ENCODE measurements around the gene TMC2. TPM values are rescaled to one million over a fixed set of nuclear protein-coding genes. Genes with fewer than 3 reads are reported as not detected.

The TMC2 gene
- polyA plus RNA-seq, 1 of the 3 experiments (the other 2 are of a cell fraction): not detected

- H3K4me3 ChIP-seq (ENCODE audit: low read depth in 2 of 2, low read length in 1 of 2): no peak overlapping the region
- WGBS (ENCODE audit: low lambda C conversion rate): 97% methylated on average over 4 of the region's 4 CpGs
- H2AFZ ChIP-seq (ENCODE audit: low read depth): no peak overlapping the region
- H3K27me3 ChIP-seq (ENCODE audit: insufficient read depth): no peaks in the 10 kb centered on the region
- H4K20me1 ChIP-seq (ENCODE audit: insufficient read depth): no peaks in the 10 kb centered on the region
- peaks cover 0 to 5% of the 10 kb centered on the region in 2 experiments; a peak in 1 of 4 replicates for H3K4me1 ChIP-seq (ENCODE audit: control insufficient read depth in 1 of 2, insufficient read depth in 2 of 2, low read depth in 1 of 2, low read length in 1 of 2)
- DNase-seq: no peak
- H3K9ac ChIP-seq: no peak overlapping the region
- no peak overlapping the region for H3K4me2 ChIP-seq
- TF ChIP-seq SMC3 (IDR thresholded peaks at IDR 0.05; ENCODE audit: low read depth, low read length): no peak
- no peak for TF ChIP-seq TCF12 (IDR thresholded peaks at IDR 0.05)
- TF ChIP-seq ZBTB33 (IDR thresholded peaks at IDR 0.05; ENCODE audit: borderline replicate concordance, low read depth): no peak
- no peak for TF ChIP-seq TAF1 (IDR thresholded peaks at IDR 0.05; ENCODE audit: borderline replicate concordance, low read depth, low read length)
- no peak for TF ChIP-seq GATA2 (CRISPR knock-in tag; IDR thresholded peaks at IDR 0.05)
- no peak for TF ChIP-seq NRF1 (IDR thresholded peaks at IDR 0.05; ENCODE audit: low read depth, low read length)
- TF ChIP-seq MEF2A (IDR thresholded peaks at IDR 0.05; ENCODE audit: borderline replicate concordance, low read depth): no peak
- no peak for TF ChIP-seq POLR2AphosphoS5 (IDR thresholded peaks at IDR 0.05; ENCODE audit: low read depth, low read length)
- TF ChIP-seq PBX3 (IDR thresholded peaks at IDR 0.05): no peak
- TF ChIP-seq FOXJ3 (CRISPR knock-in tag; IDR thresholded peaks at IDR 0.05): no peak
- TF ChIP-seq ELF1 (IDR thresholded peaks at IDR 0.05): no peak
- TF ChIP-seq TEAD4 (IDR thresholded peaks at IDR 0.05; ENCODE audit: borderline replicate concordance, insufficient read depth): no peak
- no peak for TF ChIP-seq RAD21 (IDR thresholded peaks at IDR 0.05; ENCODE audit: low read length)
- no peak for TF ChIP-seq USF1 (IDR thresholded peaks at IDR 0.05; ENCODE audit: borderline replicate concordance, low read depth)
- no peaks in the 10 kb centered on the region for H3F3A ChIP-seq (replicated peaks; ENCODE audit: insufficient read depth)
- H3K27ac ChIP-seq (ENCODE audit: low read depth in 2 of 2, low read length in 1 of 2): no peak overlapping the region
- no peaks in the 10 kb centered on the region for H3K9me2 ChIP-seq
- no peaks in the 10 kb centered on the region for H3K79me2 ChIP-seq (ENCODE audit: insufficient read depth)
- H3K36me3 ChIP-seq (replicated peaks in 1 of 2; ENCODE audit: control insufficient read depth in 1 of 2, insufficient read depth in 2 of 2, low read length in 1 of 2): no peaks in the 10 kb centered on the region
- no peaks in the 10 kb centered on the region for H3K9me3 ChIP-seq
- ChIA-PET POLR2A (no interaction called here), CTCF (interaction anchor here (1.0 to 7.0 kb wide), 6 partner anchors 11 to 132 kb away, joined by 3 to 133 read pairs (median 14); partner anchors contain the start of genes NOP56 and ZNF343)
Observed at GRCh38 chr20:2519115-2519809, 17.1 kb upstream of the TMC2 start.

GRCh38 chr20:2520617-2521016 is 15.8 kb upstream of the TMC2 start:
- ChIA-PET POLR2A (no interaction called here), CTCF (interaction anchor here (0.7 to 7.0 kb wide), 10 partner anchors 11 to 131 kb away, joined by 3 to 133 read pairs (median 9); partner anchors contain the start of genes NOP56 and ZNF343)
- Histone ChIP-seq H3K79me2 (ENCODE audit: insufficient read depth) (no peaks in the 10 kb centered on the region), H3K27ac (ENCODE audit: low read depth in 2 of 2, low read length in 1 of 2) (no peak overlapping the region), H3K4me2 (no peak overlapping the region), H3K27me3 (ENCODE audit: insufficient read depth) (no peaks in the 10 kb centered on the region), H3K9me2 (no peaks in the 10 kb centered on the region), H3K4me1 (ENCODE audit: control insufficient read depth in 1 of 2, insufficient read depth in 2 of 2, low read depth in 1 of 2, low read length in 1 of 2) (peaks cover 5% of the 10 kb centered on the region in 2 experiments; a peak in 1 of 4 replicates), H4K20me1 (ENCODE audit: insufficient read depth) (no peaks in the 10 kb centered on the region), H3K9me3 (no peaks in the 10 kb centered on the region), H3F3A (replicated peaks; ENCODE audit: insufficient read depth) (no peaks in the 10 kb centered on the region), H2AFZ (ENCODE audit: low read depth) (no peak overlapping the region), H3K4me3 (ENCODE audit: low read depth in 2 of 2, low read length in 1 of 2) (no peak overlapping the region), H3K9ac (no peak overlapping the region), H3K36me3 (replicated peaks in 1 of 2; ENCODE audit: control insufficient read depth in 1 of 2, insufficient read depth in 2 of 2, low read length in 1 of 2) (no peaks in the 10 kb centered on the region)
- 94% methylated on average over 3 of the region's 3 CpGs for WGBS (ENCODE audit: low lambda C conversion rate)
- no peak for DNase-seq
- TF ChIP-seq POLR2AphosphoS5 (IDR thresholded peaks at IDR 0.05; ENCODE audit: low read depth, low read length) (no peak), EP300 (IDR thresholded peaks at IDR 0.05; ENCODE audit: borderline replicate concordance in 1 of 2, low read depth in 1 of 2, low read length in 1 of 2) (no peak), NFIC (IDR thresholded peaks at IDR 0.05; ENCODE audit: borderline replicate concordance) (no peak), USF1 (IDR thresholded peaks at IDR 0.05; ENCODE audit: borderline replicate concordance, low read depth) (no peak), RAD21 (IDR thresholded peaks at IDR 0.05; ENCODE audit: low read length) (no peak), TCF12 (IDR thresholded peaks at IDR 0.05) (no peak), GATA2 (CRISPR knock-in tag; IDR thresholded peaks at IDR 0.05) (no peak), USF2 (IDR thresholded peaks at IDR 0.05; ENCODE audit: borderline replicate concordance, low read depth, low read length) (no peak), IRF3 (IDR thresholded peaks at IDR 0.05; ENCODE audit: low read depth, low read length) (no peak), TEAD4 (IDR thresholded peaks at IDR 0.05; ENCODE audit: borderline replicate concordance, insufficient read depth) (no peak), RCOR1 (IDR thresholded peaks at IDR 0.05; ENCODE audit: low read length) (no peak), YY1 (IDR thresholded peaks at IDR 0.05; ENCODE audit: low read depth) (no peak)
